Head of caudate nucleus (tissue), 42 donors: ENCODE data around the gene PRKRIP1.
"Not testable (repeated sequence)": the region's sequence is repeated elsewhere in the genome, so short reads cannot be mapped to it uniquely, and the experiment has no call there.

Experiments used
- DNase-seq, 42 donors: peaks; one replicate each; pipeline versions ENCODE4 v3.0.0 to v3.0.0-alpha.2; 2020 to 2021; ENCODE audit warnings: mixed read lengths in 7 of 42
- intact Hi-C: fragments of 100-400 bp; cut with DNase I; formaldehyde crosslinking; loops from one replicate; pipeline ENCODE4 v1.15.0; 2022

The PRKRIP1 gene

GRCh38 chr7:102469351-102469971, 73.3 kb downstream of the PRKRIP1 start:
- intact Hi-C loops: no loop called here
- peak in 5 of 42 donors; percentile 2 to 12 (median 5) for DNase-seq

GRCh38 chr7:102469972-102470825, 74.0 kb downstream of the PRKRIP1 start:
- peak in 10 of 42 donors; percentile 0 to 22 (median 4) for DNase-seq
- intact Hi-C loops: no loop called here

- intact Hi-C loops: no loop called here
- peak in 10 of 42 donors; percentile 0 to 27 (median 2) for DNase-seq
Measured at GRCh38 chr7:102471791-102472125, 75.6 kb downstream of the PRKRIP1 start.

GRCh38 chr7:102472126-102473041, 76.2 kb downstream of the PRKRIP1 start:
- intact Hi-C loops: no loop called here
- DNase-seq: peak in 14 of 42 donors; percentile 2 to 28 (median 8)

- peak in 26 of 42 donors; percentile 2 to 73 (median 36) for DNase-seq
- intact Hi-C loops: no loop called here
Measured at GRCh38 chr7:102473271-102473991, 77.3 kb downstream of the PRKRIP1 start.

GRCh38 chr7:102474116-102474515, 78.0 kb downstream of the PRKRIP1 start:
- intact Hi-C loops: not testable (repeated sequence)
- peak in 19 of 42 donors; percentile 0 to 29 (median 8) for DNase-seq

GRCh38 chr7:102474736-102475435, 78.7 kb downstream of the PRKRIP1 start:
- intact Hi-C loops: not testable (repeated sequence)
- peak in 31 of 42 donors; percentile 2 to 79 (median 33) for DNase-seq
